Activated CD8-positive, alpha-beta memory T cell treated with anti-CD3 and anti-CD28 coated beads, Interleukin-2, amount 50 U/mL, for 4 hours (primary cell): Measurements from ENCODE around the gene SUPT20HL2.
"Not testable (repeated sequence)": the region's sequence is repeated elsewhere in the genome, so short reads cannot be mapped to it uniquely, and the experiment has no call there.

Experiments
- DNase-seq: peaks from one replicate; pipeline ENCODE4 v3.0.0-alpha.2; 2020

Gene SUPT20HL2

GRCh38 chrX:24314019-24314635, at the start of gene SUPT20HL2:
TSS of gene SUPT20HL2 (minus strand) at chrX:24314069. CDS start at chrX:24313315, 754 bp downstream.
- no peak for DNase-seq

GRCh38 chrX:24362089-24362745, 48.3 kb upstream of the SUPT20HL2 start:
- not testable (repeated sequence) for DNase-seq

DNA sequence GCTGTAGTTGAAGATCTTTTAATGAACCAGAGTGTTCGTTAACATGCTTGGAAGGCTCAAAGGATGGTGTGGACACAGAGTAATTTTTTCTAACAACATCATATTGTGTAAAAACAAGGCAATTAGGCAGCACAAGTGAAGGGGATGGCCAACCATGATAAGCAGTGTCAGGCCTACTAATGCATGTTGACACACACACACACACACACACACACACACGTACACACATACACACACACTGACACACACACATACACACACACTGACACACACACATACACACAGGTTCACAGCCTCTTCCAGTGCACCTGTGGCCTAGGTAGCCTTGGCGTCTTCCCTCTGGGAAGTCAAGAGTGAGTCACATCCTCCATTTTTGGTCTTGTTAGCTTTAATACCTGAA, 46.4 kb upstream of the SUPT20HL2 start, which contains the start of gene SUPT20HL1:
Gene SUPT20HL1 (plus strand): TSS at position 368 of the 400 bp plus-strand sequence. CDS start 2,122 bp downstream, outside the sequence.
- no peak for DNase-seq

GRCh38 chrX:24357106-24357505, 43.2 kb upstream of the SUPT20HL2 start:
- no peak for DNase-seq

GRCh38 chrX:24355095-24355494, 41.2 kb upstream of the SUPT20HL2 start:
- no peak for DNase-seq

DNA sequence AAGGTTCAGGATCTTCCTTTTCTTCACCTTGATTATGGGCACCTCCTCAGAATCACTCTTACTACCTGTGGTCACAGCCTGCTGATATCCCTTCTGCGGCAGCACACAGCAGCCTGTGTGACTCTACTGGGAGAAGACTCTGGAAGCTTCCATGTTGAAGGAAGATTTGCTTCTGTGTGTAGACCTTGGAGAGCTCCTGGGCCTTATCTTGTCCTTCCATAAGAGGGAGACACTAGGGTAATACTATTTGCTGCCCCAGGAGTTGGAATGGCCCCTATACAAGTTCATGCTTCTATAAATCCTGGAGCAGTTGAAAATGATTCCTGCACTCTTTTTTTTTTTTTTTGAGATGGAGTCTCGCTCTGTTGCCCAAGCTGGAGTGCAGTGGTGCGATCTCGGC, 36.3 kb upstream of the SUPT20HL2 start:
- DNase-seq = no peak

DNA sequence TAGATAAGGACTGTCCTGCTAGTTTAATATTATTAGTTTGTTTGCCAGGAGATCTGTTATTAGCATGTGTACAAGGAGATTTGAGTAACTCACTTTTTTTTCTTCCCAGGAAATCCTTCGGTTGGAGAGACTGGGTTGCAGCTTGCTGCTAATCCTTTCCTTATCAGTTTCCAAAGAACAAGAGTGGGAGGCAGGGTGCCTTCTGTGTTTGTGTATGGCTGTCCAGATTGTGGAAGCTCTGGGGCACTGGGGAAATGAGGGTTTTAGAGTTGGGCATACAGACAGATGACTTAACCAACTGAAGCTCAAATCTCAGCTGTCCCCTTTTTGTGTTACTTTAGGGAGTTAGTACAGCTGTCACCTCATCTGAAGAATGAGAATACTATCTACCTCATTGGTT, 34.0 kb upstream of the SUPT20HL2 start:
- no peak for DNase-seq

DNA sequence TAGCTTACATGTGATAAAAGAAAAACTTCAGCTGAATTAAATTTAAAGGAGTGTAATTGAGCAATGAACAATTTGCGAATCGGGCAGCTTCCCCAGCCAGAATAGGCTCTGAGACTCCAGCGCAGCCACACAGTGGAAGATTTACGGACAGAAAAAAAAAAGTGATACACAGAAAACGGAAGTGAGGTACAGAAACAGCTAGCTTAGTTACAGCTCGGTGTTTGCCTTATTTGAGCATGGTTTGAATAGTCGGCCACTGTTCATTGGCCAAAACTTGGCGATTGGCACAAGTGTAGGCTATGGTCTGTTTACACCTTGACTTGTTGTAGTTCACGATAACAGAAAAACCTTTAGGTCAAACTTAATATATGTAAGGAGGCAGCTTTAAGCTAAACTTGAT, 29.9 kb upstream of the SUPT20HL2 start:
- no peak for DNase-seq

DNA sequence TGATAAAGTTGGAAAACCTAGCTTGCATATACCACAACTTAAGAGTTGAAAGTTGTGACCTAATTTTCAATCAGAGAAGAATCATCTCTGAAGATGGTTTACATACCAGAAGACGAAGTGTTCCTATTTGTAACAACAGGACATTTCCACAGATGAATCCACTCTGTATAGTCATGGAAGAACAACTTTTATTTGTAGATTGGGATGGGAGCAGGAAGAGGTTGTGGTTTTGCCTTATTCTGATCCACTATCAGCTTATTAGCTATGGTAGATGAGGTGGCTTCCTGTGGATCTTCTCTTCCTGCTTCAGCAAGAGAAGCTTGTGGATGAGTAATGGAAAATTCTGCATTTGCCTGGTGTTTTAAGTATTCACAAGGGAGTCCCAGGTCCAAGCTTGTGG, 27.9 kb upstream of the SUPT20HL2 start:
- no peak for DNase-seq

GRCh38 chrX:24340501-24340900, 26.6 kb upstream of the SUPT20HL2 start:
- no peak for DNase-seq

DNA sequence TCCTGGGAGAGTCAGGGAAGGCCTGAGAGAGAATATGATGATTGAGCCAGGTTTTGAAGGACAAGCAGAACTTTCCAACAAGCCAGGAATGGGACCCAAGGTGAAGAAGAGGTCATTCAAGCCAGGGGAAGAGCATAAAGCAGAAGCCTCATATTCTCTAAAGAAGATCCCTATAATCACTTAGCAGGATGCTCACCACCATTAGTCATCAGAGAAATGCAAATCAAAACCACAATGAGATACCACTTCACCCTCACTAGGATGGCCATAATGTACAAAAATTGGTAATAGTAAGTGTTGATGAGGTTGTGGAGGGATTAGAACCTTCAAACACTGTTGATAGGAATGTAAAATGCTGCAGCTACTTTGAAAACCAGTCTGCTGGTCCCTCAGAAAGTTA, 26.0 kb upstream of the SUPT20HL2 start:
- DNase-seq = no peak

- DNase-seq = no peak
These were observed 22.0 kb upstream of the SUPT20HL2 start for GRCh38 chrX:24335871-24336270.

DNA sequence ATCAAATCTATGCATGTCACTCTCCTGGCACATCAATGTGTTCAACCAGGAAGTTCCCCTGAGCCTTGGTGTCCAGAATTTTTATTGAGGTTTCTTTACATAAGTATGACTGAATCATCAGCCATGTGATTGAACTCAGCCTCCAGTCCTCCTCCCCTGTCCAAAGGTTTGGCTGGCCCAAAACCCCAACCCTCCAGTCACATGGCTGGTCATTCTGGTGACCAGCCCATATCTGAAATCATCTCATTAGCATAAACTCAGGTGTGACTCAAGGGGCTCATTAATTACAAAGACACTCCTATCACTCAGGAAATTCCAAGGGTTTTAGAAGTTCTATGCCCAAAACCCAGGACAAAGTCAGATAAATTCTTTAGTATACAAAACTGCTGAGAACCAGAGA, 20.6 kb upstream of the SUPT20HL2 start:
- DNase-seq = no peak

DNA sequence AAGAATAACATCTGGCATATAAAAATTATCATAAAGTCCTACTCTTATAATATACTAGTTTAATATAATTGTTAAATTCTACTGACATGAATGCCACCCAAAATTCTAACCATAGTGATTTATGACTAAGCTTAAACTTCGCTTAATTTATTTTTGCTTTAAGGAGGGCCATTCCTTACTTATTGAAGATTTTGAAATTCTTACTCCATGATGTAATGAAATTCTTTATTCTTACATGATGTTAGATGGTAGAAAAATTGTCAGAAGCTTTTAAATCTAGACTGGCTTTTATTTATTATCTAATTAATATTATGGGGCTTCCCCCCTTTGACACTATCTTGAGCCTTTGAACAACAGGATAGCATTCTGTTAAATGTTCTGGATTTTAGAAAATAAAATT, 19.5 kb upstream of the SUPT20HL2 start:
- no peak for DNase-seq

DNA sequence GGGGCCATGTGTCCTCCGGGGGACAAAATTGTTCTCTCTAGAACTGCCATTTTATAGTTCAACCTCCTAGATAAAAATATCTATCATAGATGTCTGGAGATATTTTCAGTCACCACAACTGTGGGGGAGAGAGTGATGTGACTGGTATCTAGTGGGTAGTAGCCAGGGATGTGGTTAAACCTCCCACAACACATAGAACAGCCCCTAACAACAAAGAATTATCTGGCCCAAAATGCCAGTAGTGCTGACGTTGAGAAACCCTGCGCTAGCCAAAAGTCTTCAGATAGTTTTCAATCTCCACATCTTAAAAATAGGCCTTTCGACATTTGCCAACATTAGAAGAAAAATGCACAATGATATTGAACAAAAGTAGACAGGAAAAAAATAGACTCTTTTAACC, 19.0 kb upstream of the SUPT20HL2 start:
- no peak for DNase-seq

GRCh38 chrX:24325231-24325630, 11.4 kb upstream of the SUPT20HL2 start:
- DNase-seq = no peak

DNA sequence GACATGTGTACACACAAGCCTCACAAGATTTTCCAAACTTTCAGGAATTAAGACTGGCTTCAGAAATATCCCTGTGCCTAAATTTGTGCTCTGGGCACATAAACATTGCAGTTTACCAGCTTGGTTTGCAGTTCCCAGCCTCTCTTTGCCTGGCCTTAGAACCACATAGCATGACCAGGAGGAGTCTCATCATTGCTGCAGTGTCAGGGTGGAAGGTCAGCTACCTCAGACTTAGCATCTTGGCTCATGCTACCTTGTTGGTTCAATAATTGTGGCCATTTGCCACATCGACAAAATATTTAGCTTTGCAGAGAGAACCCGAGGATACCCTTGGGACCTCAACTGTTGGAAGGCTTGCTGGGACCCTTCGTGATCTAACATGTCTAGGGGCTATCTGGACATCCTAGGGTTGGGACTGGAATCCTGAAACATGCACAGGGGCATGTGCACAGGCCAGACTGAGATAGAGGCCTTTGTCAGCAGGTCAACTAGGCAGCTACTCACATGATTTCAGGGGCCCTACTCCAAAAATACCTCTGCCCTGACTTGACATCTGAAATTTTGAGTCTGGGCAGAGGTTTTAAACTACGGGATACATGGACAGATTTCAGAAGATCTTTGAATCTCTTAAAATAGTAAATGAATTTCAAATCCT, 8.0 kb upstream of the SUPT20HL2 start:
- DNase-seq = no peak

- DNase-seq = no peak
These were observed 3.7 kb upstream of the SUPT20HL2 start for GRCh38 chrX:24317567-24317966.

DNA sequence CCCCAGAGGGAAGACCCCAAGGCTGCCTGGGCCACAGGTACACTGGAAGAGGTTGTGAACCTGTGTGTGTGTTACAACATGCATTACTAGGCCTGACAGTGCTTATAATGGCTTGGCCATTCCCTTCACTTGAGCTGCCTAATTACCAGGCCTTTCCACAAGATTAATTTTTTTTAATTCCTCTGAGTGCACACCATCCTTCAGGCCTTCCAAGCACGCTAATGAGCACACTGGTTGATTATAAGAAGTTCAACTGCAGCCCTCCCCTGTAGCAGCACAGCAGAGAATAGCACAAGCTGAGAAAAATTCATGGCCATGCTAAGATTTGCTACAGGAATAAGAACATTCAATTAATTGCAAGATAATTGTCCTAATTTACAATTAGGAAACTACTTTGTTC, 2.2 kb upstream of the SUPT20HL2 start:
- DNase-seq = no peak

DNA sequence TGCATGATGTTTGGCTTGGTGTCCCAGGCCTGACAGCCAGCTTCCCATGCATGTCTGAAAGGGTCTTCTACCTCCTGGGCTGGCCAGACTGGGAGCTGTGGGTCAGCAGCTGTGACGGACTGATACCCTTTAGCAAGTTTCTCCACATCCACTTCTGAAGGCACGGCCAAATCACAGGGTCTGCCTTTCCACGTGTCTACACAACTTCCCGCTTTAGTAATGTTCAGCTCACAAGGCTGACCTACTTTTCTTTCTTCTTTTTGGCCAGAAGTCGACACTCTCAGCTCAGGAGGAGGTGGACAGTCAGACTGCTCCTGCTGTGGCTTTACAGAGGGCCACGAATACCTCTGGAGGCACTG, 1.6 kb downstream of the SUPT20HL2 start:
- not testable (repeated sequence) for DNase-seq

DNA sequence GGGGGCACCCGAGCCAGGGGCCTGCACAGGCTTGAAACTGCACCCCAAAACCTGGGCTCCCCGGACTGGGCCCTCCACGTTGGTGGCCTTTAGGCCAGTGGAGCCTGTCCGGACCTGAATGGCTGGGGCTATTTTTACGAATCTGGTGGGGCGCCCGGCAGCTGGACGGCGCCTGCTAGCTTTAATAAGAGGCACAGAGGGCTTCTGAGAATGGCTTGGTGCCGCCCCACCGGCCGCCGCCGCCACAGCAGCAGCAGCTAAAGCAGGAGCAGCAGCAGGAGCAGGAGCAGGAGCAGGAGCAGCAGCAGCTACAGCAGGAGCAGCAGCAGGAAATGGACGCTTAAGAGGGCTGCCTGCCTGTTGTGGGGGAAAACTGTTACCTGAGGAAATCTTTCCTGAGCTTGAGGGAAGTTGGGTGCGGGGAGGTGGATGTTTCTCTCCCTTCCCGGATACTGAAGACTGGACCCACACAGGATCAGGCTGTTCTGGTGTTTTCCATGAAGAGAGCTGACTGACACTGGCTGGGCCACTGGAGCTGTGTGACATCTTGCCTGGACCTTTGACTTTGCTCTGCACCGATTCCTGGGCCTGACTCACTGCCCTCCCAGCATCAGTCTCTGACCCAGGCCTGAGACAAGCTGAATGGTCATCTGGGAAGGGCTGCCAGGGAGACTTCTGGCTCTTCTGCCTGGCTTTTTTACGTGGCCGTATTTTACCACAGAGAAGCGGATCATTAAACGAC, 2.2 kb downstream of the SUPT20HL2 start:
- not testable (repeated sequence) for DNase-seq

GRCh38 chrX:24310916-24311315, 3.0 kb downstream of the SUPT20HL2 start:
- DNase-seq = not testable (repeated sequence)

GRCh38 chrX:24309580-24310374, 4.1 kb downstream of the SUPT20HL2 start:
- DNase-seq = not testable (repeated sequence)
